IMR-90 (cell line): Measurements from ENCODE around the gene PPP1R8. TPM values are rescaled to one million over a fixed set of nuclear protein-coding genes. Genes with fewer than 3 reads are reported as not detected.

ENCODE experiments used
- ATAC-seq: fragments of 200-7000 bp; cut with Tn5 transposase; 2 replicates; pipeline ENCODE4 v1.9.1; 2020; ENCODE audit warnings: low read depth, mild to moderate bottlenecking, moderate library complexity
- BruUV-seq: library from RNA; stranded (reverse); fragments of 400-500 nt; replicated peaks from 2 replicates; lab custom pipeline; 2021; lab: Mats Ljungman, UMichigan
- CTCF ChIA-PET: fragments of 300-600 bp; formaldehyde crosslinking; extraction: SDS; loops from one replicate; lab custom pipeline; 2021; ENCODE audit warnings: antibody characterized with exemption; lab: Yijun Ruan, JAX
- POLR2A ChIA-PET: fragments of 300-600 bp; sonication (Branson Sonifier 250); formaldehyde crosslinking; loops from one replicate; lab custom pipeline; 2022; ENCODE audit warnings: antibody characterized with exemption; ENCODE audit not compliant: unreplicated experiment; lab: Charles Lee
- DNase-seq: peaks from one replicate; pipeline ENCODE4 v3.0.0; 2013
- H2AFZ ChIP-seq: replicated peaks from 2 replicates; pipeline ENCODE3; 2013; ENCODE audit warnings: low read length, mild to moderate bottlenecking; ENCODE audit not compliant: poor library complexity
- H2AK5ac ChIP-seq: 2 replicates; pipeline ENCODE4 v1.6.1; 2013; ENCODE audit warnings: low read depth, low read length, inconsistent platforms
- H2AK9ac ChIP-seq: replicated peaks from 2 replicates; pipeline ENCODE3; 2013; ENCODE audit warnings: mild to moderate bottlenecking, low read depth, low read length, moderate library complexity; ENCODE audit not compliant: poor library complexity
- H2BK120ac ChIP-seq: 2 replicates; pipeline ENCODE4 v1.6.1; 2013; ENCODE audit warnings: low read depth, low read length, inconsistent platforms
- H2BK15ac ChIP-seq: 3 replicates; pipeline ENCODE4 v1.6.1; 2013; ENCODE audit warnings: low read depth, low read length, inconsistent platforms
- H2BK20ac ChIP-seq: 2 replicates; pipeline ENCODE4 v1.6.1; 2013; ENCODE audit warnings: low read depth, mild to moderate bottlenecking, inconsistent platforms, low read length, moderate library complexity
- H2BK5ac ChIP-seq: 2 replicates; pipeline ENCODE4 v1.6.1; 2013; ENCODE audit warnings: mild to moderate bottlenecking, low read depth, low read length, inconsistent platforms; ENCODE audit not compliant: poor library complexity, severe bottlenecking
- H3K14ac ChIP-seq: replicated peaks from 2 replicates; pipeline ENCODE4 v1.6.1; 2013; ENCODE audit warnings: low read depth, low read length, inconsistent platforms
- H3K18ac ChIP-seq: 2 replicates; pipeline ENCODE4 v1.6.1; 2013; ENCODE audit warnings: low read depth, low read length, control low read depth
- H3K23ac ChIP-seq: 2 replicates; pipeline ENCODE4 v1.6.1; 2013; ENCODE audit warnings: low read depth, low read length, inconsistent platforms
- H3K27ac ChIP-seq: 2 replicates; pipeline ENCODE4 v1.5.1; 2013; ENCODE audit warnings: mild to moderate bottlenecking, control low read depth, low read length; ENCODE audit not compliant: insufficient read depth
- H3K27me3 ChIP-seq: 2 replicates; pipeline ENCODE4 v1.6.1; 2013; ENCODE audit warnings: low read length; ENCODE audit not compliant: control insufficient read depth, insufficient read depth
- H3K36me3 ChIP-seq: 2 replicates; pipeline ENCODE4 v1.6.1; 2013; ENCODE audit warnings: low read length, mixed read lengths; ENCODE audit not compliant: control insufficient read depth, insufficient read depth
- H3K4ac ChIP-seq: 2 replicates; pipeline ENCODE4 v1.6.1; 2013; ENCODE audit warnings: low read depth, low read length, inconsistent platforms
- H3K4me1 ChIP-seq: 2 replicates; pipeline ENCODE4 v1.6.1; 2013; ENCODE audit warnings: low read length, mixed read lengths; ENCODE audit not compliant: control insufficient read depth, insufficient read depth
- H3K4me2 ChIP-seq: 2 replicates; pipeline ENCODE4 v1.6.1; 2013; ENCODE audit warnings: low read depth, mild to moderate bottlenecking, control low read depth, low read length, moderate library complexity
- H3K4me3 ChIP-seq: 2 replicates; pipeline ENCODE4 v1.5.1; 2013; ENCODE audit warnings: low read depth, mild to moderate bottlenecking, control low read depth, low read length, moderate library complexity; ENCODE audit not compliant: insufficient read depth
- H3K56ac ChIP-seq: 2 replicates; pipeline ENCODE4 v1.6.1; 2013; ENCODE audit warnings: low read length, inconsistent platforms; ENCODE audit not compliant: insufficient read depth; ENCODE audit errors: extremely low read depth
- H3K79me1 ChIP-seq, 2 experiments: 2 replicates each; pipeline ENCODE4 v1.6.1; 2013; ENCODE audit warnings: low read length in 2 of 2, inconsistent platforms in 1 of 2, low read depth in 1 of 2
- H3K9ac ChIP-seq: 2 replicates; pipeline ENCODE4 v1.6.1; 2013; ENCODE audit warnings: low read depth, low read length, control low read depth
- H3K9me1 ChIP-seq: 2 replicates; pipeline ENCODE4 v1.6.1; 2013; ENCODE audit warnings: low read length, inconsistent platforms; ENCODE audit not compliant: insufficient read depth
- H3K9me3 ChIP-seq: 2 replicates; pipeline ENCODE4 v1.6.1; 2013; ENCODE audit warnings: low read length; ENCODE audit not compliant: control insufficient read depth, insufficient read depth
- H4K20me1 ChIP-seq: 2 replicates; pipeline ENCODE4 v1.6.1; 2013; ENCODE audit warnings: low read length, inconsistent platforms; ENCODE audit not compliant: insufficient read depth
- H4K5ac ChIP-seq: 2 replicates; pipeline ENCODE4 v1.6.1; 2013; ENCODE audit warnings: mild to moderate bottlenecking, low read depth, low read length, control low read depth
- H4K8ac ChIP-seq, 2 experiments: 2 replicates each; pipeline ENCODE4 v1.6.1; 2013; ENCODE audit warnings: low read depth in 2 of 2, low read length in 2 of 2, control low read depth in 1 of 2, inconsistent platforms in 1 of 2
- H4K91ac ChIP-seq: 2 replicates; pipeline ENCODE4 v1.6.1; 2013; ENCODE audit warnings: low read depth, low read length, inconsistent platforms; ENCODE audit not compliant: insufficient read depth
- BHLHE40 ChIP-seq: fragments of 150-350 bp; IDR thresholded peaks from 2 replicates; pipeline ENCODE4 v1.6.1; 2016; ENCODE audit warnings: mild to moderate bottlenecking, low read depth, low read length
- FOS ChIP-seq: fragments of 150-350 bp; IDR thresholded peaks from 2 replicates; pipeline ENCODE4 v1.6.1; 2016; ENCODE audit warnings: low read depth, low read length
- POLR2A ChIP-seq: IDR thresholded peaks from 2 replicates; pipeline ENCODE4 v1.6.1; 2012; ENCODE audit warnings: mild to moderate bottlenecking, low read depth, low read length
- WGBS, 2 experiments: methylation state at CpG; one replicate each; pipeline versions ENCODE4 v1.1.5 to v1.1.7; 2013; ENCODE audit warnings: missing lambda C conversion rate in 2 of 2; ENCODE audit not compliant: insufficient read length in 1 of 2; ENCODE audit errors: extremely low coverage in 2 of 2; 5-methylcytosine and 5-hydroxymethylcytosine counted together
- dilution Hi-C: fragments of 300-500 bp; cut with HindIII; formaldehyde crosslinking; loops from one replicate; pipeline ENCODE4 v1.14.3; 2018; ENCODE audit warnings: low sequenced_read_pairs; ENCODE audit not compliant: unreplicated experiment
- in situ Hi-C: fragments of 300-500 bp; cut with MboI; formaldehyde crosslinking; loops from 3 replicates; pipeline ENCODE4 v1.14.3; 2019; ENCODE audit warnings: low sequenced_read_pairs, inconsistent platforms, mixed read lengths
- intact Hi-C: fragments of 100-400 bp; cut with micrococcal nuclease; formaldehyde crosslinking; loops from 2 replicates; pipeline ENCODE4 v1.10.0; 2022
- polyA plus RNA-seq, 3 experiments: library from polyadenylated mRNA; depleted of rRNA; stranded (reverse); fragments of >200 nt; gene quantifications; 2 replicates each; pipeline ENCODE4 v1.2.3, GENCODE V29; 2012; ENCODE audit warnings: low replicate concordance in 1 of 3
- total RNA-seq: library from RNA; depleted of rRNA; stranded (reverse); fragments of >200 nt; gene quantifications from 2 replicates; pipeline ENCODE4 v1.2.3, GENCODE V29; 2012

The PPP1R8 gene
- total and polyA plus RNA-seq, 2 of the 4 experiments (the other 2 are of a cell fraction) = 53.8 to 80.1 TPM

DNA sequence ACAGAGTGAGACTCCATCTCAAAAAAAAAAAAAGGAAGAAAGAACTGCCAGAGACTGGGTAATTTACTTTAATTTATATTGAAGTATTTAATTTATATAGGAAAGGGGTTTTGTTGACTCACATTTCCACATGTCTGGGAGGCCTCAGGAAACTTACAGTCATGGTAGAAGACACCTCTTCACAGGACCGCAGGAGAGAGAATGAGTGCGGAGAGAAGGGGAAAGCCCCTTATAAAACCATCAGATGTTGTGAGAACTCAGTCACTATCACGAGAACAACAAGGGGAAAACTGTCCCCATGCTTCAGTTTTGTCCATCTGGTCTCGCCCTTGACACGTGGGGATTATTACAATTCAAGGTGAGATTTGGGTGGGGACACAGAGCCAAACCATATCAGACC lies 25.8 kb upstream of the PPP1R8 start:
- Histone ChIP-seq H3K4me2 (no peak overlapping the region), H3K36me3 (peaks cover 20% of the 10 kb centered on the region), H3K14ac (no peak overlapping the region), H4K20me1 (no peaks in the 10 kb centered on the region), H3K56ac (no peak overlapping the region), H3K27ac (no peak overlapping the region), H2BK120ac (no peak overlapping the region), H3K9me1 (peaks cover 3% of the 10 kb centered on the region; the same call in 1 of the 2 replicates), H4K5ac (no peak overlapping the region), H3K27me3 (no peaks in the 10 kb centered on the region), H2AK9ac (no peak overlapping the region), H2AFZ (no peak overlapping the region), H3K4me1 (no peaks in the 10 kb centered on the region), H2BK5ac (no peak overlapping the region), H3K9ac (no peak overlapping the region), H3K18ac (no peak overlapping the region), H3K4ac (no peak overlapping the region), H2BK20ac (no peak overlapping the region), H3K9me3 (no peaks in the 10 kb centered on the region), H4K91ac (no peak overlapping the region), H2AK5ac (no peak overlapping the region), H3K4me3 (no peak overlapping the region), H3K79me1 (peaks cover 0 to 7% of the 10 kb centered on the region in 2 experiments; a peak in 3 of 4 replicates), H2BK15ac (no peak overlapping the region), H3K23ac (no peak overlapping the region), H4K8ac (no peak overlapping the region)
- BruUV-seq = no TSS peak
- DNase-seq = no peak
- in situ Hi-C loops = no loop called here
- WGBS, 2 experiments = no CpG with 5 or more reads among the region's 5 CpGs
- CTCF ChIA-PET = interaction anchor here (1.4 to 2.1 kb wide), 2 partner anchors 12 to 135 kb away, joined by 3 to 6 read pairs; no protein-coding TSS in a partner anchor
- POLR2A ChIA-PET = no interaction called here
- intact Hi-C loops = no loop called here
- TF ChIP-seq BHLHE40 (no peak), FOS (no peak), POLR2A (no peak)
- no peak for ATAC-seq
- dilution Hi-C loops = no loop called here
